OCI-LY1 (cell line): ENCODE data around the gene TMEM52.

ENCODE experiments used
- H2AFZ ChIP-seq: fragments of 200-600 bp; sonication (generic), shearing (Covaris generic); 2 replicates; pipeline ENCODE4 v1.6.0; 2014; ENCODE audit warnings: antibody characterized with exemption, mild to moderate bottlenecking, low read length
- H3F3A ChIP-seq: fragments of 200-600 bp; sonication (generic), shearing (Covaris generic); 2 replicates; pipeline ENCODE4 v1.6.0; 2014; ENCODE audit warnings: mild to moderate bottlenecking, antibody characterized with exemption, low read length, moderate library complexity; ENCODE audit not compliant: insufficient read depth
- H3K27ac ChIP-seq: fragments of 200-600 bp; sonication (generic); 2 replicates; pipeline ENCODE4 v1.5.1; 2014; ENCODE audit warnings: low read length, mixed run types, mild to moderate bottlenecking, low read depth; ENCODE audit not compliant: poor library complexity, severe bottlenecking
- H3K27me3 ChIP-seq: fragments of 200-600 bp; sonication (generic); 2 replicates; pipeline ENCODE4 v1.6.0; 2014; ENCODE audit warnings: antibody characterized with exemption, mild to moderate bottlenecking, low read length, moderate library complexity; ENCODE audit not compliant: insufficient read depth
- H3K36me3 ChIP-seq: fragments of 200-600 bp; sonication (generic); 2 replicates; pipeline ENCODE4 v1.6.1; 2014; ENCODE audit warnings: mild to moderate bottlenecking, antibody characterized with exemption, low read length, moderate library complexity, mixed read lengths; ENCODE audit not compliant: insufficient read depth
- H3K4me1 ChIP-seq: fragments of 200-600 bp; sonication (generic); 2 replicates; pipeline ENCODE4 v1.5.1; 2014; ENCODE audit warnings: mild to moderate bottlenecking, low read length, moderate library complexity; ENCODE audit not compliant: insufficient read depth, severe bottlenecking
- H3K4me2 ChIP-seq: fragments of 200-600 bp; sonication (generic), shearing (Covaris generic); 2 replicates; pipeline ENCODE4 v1.6.1; 2014; ENCODE audit warnings: low read length
- H3K4me3 ChIP-seq: fragments of 200-600 bp; sonication (generic); 2 replicates; pipeline ENCODE4 v1.5.1; 2014; ENCODE audit warnings: low read length, low read depth, mild to moderate bottlenecking, mixed read lengths; ENCODE audit not compliant: poor library complexity, severe bottlenecking
- H3K79me2 ChIP-seq: fragments of 200-600 bp; shearing (Covaris generic); 2 replicates; pipeline ENCODE4 v1.6.1; 2016; ENCODE audit warnings: mixed run types, low read length, mixed read lengths; ENCODE audit not compliant: insufficient read depth
- H3K9ac ChIP-seq: fragments of 200-600 bp; sonication (generic), shearing (Covaris generic); 2 replicates; pipeline ENCODE4 v1.6.1; 2014; ENCODE audit warnings: mild to moderate bottlenecking, low read length, mixed read lengths
- H3K9me2 ChIP-seq: fragments of 200-600 bp; sonication (generic), shearing (Covaris generic); 2 replicates; pipeline ENCODE4 v1.6.1; 2014; ENCODE audit warnings: low read depth, mild to moderate bottlenecking, low read length, mixed read lengths
- H3K9me3 ChIP-seq: fragments of 200-600 bp; shearing (Covaris generic); 2 replicates; pipeline ENCODE4 v1.6.1; 2014; ENCODE audit warnings: low read length, mixed read lengths
- H4K20me1 ChIP-seq: fragments of 200-600 bp; sonication (generic), shearing (Covaris generic); 2 replicates; pipeline ENCODE4 v1.6.0; 2016; ENCODE audit warnings: mild to moderate bottlenecking, low read length; ENCODE audit not compliant: insufficient read depth
- EZH2 ChIP-seq: fragments of 200-600 bp; sonication (generic), shearing (Covaris generic); IDR thresholded peaks from 2 replicates; pipeline ENCODE4 v1.8.0; 2017; ENCODE audit warnings: borderline replicate concordance, mixed run types, mild to moderate bottlenecking, antibody characterized with exemption, low read length, moderate library complexity, mixed read lengths
- TF ChIP-seq, protein P1 (sequence below): fragments of 200-600 bp; sonication (generic), shearing (Covaris generic); IDR thresholded peaks from 2 replicates; pipeline ENCODE4 v1.5.1; 2017; ENCODE audit warnings: mild to moderate bottlenecking, antibody characterized with exemption, low read length, moderate library complexity, mixed read lengths

The TMEM52 gene

DNA sequence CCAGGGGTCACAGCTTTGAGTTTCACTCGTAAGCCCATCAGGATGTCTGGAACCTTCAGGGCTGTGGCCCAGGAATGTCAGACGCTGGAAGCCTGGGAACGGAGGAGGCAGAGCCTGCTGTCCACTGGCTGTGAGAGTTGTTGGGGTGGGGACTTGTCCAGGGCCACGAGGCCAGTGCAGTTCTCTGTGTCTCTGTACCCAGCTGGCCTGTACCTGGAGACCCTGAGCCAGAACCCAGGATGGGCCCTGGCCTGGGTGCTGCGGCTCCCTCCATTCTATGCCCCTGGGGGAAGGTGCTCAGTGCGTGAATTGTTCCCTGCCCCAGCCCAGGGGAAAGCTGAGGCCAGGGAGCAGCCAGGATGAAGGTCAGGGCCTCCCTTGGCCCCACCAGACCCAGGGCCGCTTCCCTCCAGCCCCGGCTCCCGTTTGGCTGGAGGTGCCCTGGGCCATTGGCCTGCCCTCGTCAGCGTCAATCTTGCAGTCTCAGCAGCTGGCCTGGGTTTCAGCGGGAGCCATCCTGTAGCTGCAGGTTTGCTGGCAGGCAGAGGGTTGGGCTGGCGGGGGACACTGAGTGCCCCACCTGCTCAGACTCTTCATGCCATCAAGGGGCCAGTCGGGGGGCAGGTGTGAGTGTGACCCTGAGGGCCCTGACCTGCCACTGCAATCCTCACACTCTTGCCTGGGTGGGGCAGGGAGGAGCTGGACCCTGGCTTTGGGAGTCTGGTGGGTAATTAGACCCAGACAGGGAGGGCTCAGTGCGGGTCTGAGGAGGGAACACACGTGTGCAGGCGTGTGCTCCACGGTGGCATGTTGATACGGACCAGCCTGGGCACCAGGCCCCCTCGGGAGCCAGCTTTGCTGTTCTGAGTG, 4.7 kb downstream of the TMEM52 start:
- H3K27ac ChIP-seq, result no peak overlapping the region
- no peak overlapping the region for H3K4me3 ChIP-seq
- no peaks in the 10 kb centered on the region; the same call in 1 of the 2 replicates for H3K27me3 ChIP-seq
- H3F3A ChIP-seq, result no peaks in the 10 kb centered on the region
- H3K79me2 ChIP-seq, result no peaks in the 10 kb centered on the region
- no peak overlapping the region for H2AFZ ChIP-seq
- no peaks in the 10 kb centered on the region for H3K36me3 ChIP-seq
- H3K9me3 ChIP-seq, result no peaks in the 10 kb centered on the region
- no peak overlapping the region for H3K4me2 ChIP-seq
- no peak for TF ChIP-seq EZH2
- TF ChIP-seq, protein P1, sequence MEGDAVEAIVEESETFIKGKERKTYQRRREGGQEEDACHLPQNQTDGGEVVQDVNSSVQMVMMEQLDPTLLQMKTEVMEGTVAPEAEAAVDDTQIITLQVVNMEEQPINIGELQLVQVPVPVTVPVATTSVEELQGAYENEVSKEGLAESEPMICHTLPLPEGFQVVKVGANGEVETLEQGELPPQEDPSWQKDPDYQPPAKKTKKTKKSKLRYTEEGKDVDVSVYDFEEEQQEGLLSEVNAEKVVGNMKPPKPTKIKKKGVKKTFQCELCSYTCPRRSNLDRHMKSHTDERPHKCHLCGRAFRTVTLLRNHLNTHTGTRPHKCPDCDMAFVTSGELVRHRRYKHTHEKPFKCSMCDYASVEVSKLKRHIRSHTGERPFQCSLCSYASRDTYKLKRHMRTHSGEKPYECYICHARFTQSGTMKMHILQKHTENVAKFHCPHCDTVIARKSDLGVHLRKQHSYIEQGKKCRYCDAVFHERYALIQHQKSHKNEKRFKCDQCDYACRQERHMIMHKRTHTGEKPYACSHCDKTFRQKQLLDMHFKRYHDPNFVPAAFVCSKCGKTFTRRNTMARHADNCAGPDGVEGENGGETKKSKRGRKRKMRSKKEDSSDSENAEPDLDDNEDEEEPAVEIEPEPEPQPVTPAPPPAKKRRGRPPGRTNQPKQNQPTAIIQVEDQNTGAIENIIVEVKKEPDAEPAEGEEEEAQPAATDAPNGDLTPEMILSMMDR, result no peak
- peaks cover 12% of the 10 kb centered on the region for H3K4me1 ChIP-seq
- H3K9me2 ChIP-seq, result no peaks in the 10 kb centered on the region
- no peak overlapping the region for H3K9ac ChIP-seq
- no peaks in the 10 kb centered on the region for H4K20me1 ChIP-seq

DNA sequence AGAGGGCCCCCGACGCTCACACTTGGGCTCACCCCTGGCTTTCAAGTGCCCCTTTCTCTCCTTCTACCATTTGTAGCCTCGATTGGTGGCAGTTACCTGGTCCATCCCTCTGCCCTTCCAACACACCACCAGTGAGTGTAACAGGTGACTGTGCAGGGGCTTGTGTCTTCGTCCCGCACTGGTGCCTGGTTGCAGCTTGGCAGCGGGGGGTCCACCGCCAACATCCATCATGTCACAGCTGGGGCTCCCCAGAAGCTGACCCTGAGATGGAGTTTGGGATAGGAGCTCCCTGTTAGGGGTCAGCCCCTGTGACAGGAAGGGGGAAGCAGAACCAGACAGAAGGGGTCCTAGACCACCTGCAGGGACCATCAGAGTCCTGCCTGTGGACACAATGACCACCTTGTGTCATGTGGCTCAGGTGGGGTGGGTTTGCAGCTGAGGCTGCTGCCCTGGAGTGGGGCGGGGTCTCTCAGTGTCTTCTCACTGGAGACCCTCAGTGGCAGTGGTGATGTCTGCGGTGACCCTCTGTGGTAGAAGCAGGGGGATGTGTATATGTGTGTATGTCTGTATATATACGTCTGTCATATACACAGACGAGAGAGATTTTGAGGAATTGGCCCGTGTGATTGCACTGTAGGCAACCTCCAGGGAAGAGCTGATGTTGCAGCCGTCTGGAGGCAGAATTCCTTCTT, 7.6 kb downstream of the TMEM52 start:
- Histone ChIP-seq H2AFZ (no peak overlapping the region), H4K20me1 (no peaks in the 10 kb centered on the region), H3K27ac (no peak overlapping the region), H3K4me3 (no peak overlapping the region), H3K4me1 (peaks cover 27% of the 10 kb centered on the region), H3K9ac (no peak overlapping the region), H3K4me2 (no peak overlapping the region), H3F3A (0 out of 2 replicates have a peak, but pooled peaks cover 7% of the 10 kb centered on the region), H3K27me3 (no peaks in the 10 kb centered on the region; the same call in 1 of the 2 replicates), H3K9me2 (no peaks in the 10 kb centered on the region), H3K36me3 (no peaks in the 10 kb centered on the region), H3K79me2 (no peaks in the 10 kb centered on the region), H3K9me3 (no peaks in the 10 kb centered on the region)
- no peak for TF ChIP-seq EZH2
- TF ChIP-seq, protein P1, result no peak

DNA sequence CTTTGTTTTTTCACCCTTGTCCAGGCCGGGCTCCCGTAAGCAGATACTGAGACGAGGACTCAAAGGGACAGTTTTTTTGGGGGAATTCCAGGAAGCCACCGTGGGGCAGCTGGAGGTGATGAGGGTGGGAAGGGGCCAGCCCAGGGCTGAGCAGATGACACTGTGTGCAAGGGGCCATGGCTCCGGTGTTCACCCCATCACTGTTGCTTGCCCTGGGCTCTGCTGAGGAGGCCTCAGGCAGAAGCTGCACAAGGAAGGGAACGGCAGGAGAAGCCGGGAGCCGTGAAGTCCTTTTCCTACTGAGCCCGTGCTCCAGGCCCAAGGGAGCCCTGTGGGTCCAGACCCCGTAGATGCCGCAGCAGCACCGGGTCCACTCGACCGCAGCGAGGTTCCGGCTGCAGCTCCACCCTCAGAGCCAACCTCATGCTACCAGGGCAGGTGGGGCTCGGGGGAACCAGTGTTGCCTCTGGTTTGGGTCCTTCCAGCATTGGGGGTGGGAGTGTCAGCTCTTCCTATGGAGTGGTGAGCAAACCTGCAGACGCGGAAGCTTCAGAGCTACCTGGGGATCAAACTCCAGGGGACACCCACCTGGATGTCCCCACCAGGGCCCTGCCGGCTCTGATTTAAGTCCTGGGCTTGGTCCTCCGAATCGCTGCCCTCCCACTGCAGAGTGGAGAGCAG, 8.3 kb downstream of the TMEM52 start:
- Histone ChIP-seq H3K79me2 (no peaks in the 10 kb centered on the region), H3K4me3 (no peak overlapping the region), H4K20me1 (no peaks in the 10 kb centered on the region), H2AFZ (no peak overlapping the region), H3K36me3 (no peaks in the 10 kb centered on the region), H3F3A (0 out of 2 replicates have a peak, but pooled peaks cover 7% of the 10 kb centered on the region), H3K9me3 (no peaks in the 10 kb centered on the region), H3K27ac (no peak overlapping the region), H3K4me1 (peaks cover 34% of the 10 kb centered on the region), H3K4me2 (no peak overlapping the region), H3K9ac (no peak overlapping the region), H3K27me3 (no peaks in the 10 kb centered on the region), H3K9me2 (no peaks in the 10 kb centered on the region)
- TF ChIP-seq, protein P1, result no peak
- TF ChIP-seq EZH2, result no peak
